ENCODE data around the gene CYP2C18.

DNA sequence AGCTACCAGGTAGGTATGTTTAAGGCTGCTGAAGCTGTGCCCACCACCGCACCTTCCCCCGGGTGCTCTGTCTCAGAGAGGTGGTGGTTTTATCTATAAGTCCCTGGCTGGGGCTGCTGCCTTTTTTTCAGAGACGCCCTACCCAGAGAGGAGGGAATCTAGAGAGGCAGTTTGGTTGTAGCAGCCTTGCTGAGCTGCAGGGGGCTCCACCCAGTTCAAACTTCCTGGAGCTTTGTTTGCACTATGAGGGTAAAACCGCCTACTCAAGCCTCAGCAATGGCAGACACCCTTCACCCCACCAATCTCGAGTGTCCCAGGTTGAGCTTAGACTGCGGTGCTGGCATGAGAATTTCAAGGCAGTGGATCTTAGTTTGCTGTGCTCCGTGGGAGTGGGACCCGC is 43.6 kb upstream of the CYP2C18 start:
- TF ChIP-seq, protein P1, sequence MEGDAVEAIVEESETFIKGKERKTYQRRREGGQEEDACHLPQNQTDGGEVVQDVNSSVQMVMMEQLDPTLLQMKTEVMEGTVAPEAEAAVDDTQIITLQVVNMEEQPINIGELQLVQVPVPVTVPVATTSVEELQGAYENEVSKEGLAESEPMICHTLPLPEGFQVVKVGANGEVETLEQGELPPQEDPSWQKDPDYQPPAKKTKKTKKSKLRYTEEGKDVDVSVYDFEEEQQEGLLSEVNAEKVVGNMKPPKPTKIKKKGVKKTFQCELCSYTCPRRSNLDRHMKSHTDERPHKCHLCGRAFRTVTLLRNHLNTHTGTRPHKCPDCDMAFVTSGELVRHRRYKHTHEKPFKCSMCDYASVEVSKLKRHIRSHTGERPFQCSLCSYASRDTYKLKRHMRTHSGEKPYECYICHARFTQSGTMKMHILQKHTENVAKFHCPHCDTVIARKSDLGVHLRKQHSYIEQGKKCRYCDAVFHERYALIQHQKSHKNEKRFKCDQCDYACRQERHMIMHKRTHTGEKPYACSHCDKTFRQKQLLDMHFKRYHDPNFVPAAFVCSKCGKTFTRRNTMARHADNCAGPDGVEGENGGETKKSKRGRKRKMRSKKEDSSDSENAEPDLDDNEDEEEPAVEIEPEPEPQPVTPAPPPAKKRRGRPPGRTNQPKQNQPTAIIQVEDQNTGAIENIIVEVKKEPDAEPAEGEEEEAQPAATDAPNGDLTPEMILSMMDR (IDR thresholded peaks at IDR 0.05): no peak
- TF ChIP-seq POLR2A (IDR thresholded peaks at IDR 0.05): no peak
